ENCODE measurements around the gene LRFN4.
A peak's percentile ranks its signal among the peaks of the same experiment; 100 is the strongest.

Gene LRFN4

GRCh38 chr11:66858939-66859685 is 2.2 kb downstream of the LRFN4 start:
- no peak for DNase-seq

DNA sequence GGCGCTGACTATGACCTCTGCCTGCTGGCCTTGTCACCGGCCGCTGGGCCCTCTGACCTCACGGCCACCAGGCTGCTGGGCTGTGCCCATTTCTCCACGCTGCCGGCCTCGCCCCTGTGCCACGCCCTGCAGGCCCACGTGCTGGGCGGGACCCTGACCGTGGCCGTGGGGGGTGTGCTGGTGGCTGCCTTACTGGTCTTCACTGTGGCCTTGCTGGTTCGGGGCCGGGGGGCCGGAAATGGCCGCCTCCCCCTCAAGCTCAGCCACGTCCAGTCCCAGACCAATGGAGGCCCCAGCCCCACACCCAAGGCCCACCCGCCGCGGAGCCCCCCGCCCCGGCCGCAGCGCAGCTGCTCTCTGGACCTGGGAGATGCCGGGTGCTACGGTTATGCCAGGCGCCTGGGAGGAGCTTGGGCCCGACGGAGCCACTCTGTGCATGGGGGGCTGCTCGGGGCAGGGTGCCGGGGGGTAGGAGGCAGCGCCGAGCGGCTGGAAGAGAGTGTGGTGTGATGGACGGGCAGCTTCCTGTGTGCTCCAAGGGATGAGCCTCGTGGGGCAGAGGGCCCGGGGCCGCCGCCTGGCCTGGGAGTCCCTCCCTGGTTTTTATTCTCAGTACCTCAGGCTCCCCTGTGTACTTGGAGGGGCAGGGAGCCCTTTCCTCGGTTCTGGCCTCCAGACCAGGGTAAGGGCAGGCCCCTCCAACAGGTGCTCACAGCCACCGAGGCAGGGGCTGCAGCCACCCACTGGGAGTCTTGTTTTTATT is 3.0 kb downstream of the LRFN4 start:
- no peak for DNase-seq

GRCh38 chr11:66860449-66860831 is 3.6 kb downstream of the LRFN4 start:
- no peak for DNase-seq

DNA sequence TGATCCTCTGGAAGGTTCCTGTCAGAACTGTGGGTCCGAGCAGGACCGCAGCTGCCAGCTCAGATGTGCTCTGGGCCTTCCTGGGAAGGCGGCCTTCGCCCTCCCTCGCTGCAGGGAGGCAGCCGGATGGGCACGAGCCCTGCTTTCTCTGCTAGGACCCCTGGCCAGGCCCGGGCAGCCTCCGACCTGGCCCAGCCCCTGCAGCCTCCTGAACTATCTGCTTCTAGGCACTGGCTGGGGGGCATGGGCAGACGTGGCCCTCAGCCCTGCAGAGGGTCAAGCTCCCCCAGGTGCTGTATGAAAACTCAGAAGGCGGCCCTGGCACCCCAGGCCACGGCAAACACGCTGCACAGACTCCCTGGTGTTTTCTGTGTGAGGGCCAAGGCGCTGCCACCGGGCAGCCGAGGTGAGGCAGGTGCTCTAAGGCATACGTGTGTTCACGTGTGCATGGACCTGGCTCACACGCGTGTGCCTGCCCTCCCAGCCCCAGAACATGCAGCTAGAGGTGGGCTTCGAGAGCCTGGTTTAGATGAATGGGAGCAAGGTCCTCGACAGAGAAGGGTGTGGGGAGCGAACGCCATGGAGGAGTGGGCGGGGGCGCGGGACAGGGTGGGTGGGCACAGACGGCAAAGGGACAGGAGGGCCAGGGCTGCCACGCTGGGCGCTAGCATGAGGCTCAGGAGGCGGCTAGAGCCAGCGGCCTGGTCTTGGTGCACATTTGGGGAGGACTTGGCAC is 4.3 kb downstream of the LRFN4 start:
- DNase-seq, result no peak

- no peak for DNase-seq
Measured at GRCh38 chr11:66861774-66862558, 5.1 kb downstream of the LRFN4 start.

DNA sequence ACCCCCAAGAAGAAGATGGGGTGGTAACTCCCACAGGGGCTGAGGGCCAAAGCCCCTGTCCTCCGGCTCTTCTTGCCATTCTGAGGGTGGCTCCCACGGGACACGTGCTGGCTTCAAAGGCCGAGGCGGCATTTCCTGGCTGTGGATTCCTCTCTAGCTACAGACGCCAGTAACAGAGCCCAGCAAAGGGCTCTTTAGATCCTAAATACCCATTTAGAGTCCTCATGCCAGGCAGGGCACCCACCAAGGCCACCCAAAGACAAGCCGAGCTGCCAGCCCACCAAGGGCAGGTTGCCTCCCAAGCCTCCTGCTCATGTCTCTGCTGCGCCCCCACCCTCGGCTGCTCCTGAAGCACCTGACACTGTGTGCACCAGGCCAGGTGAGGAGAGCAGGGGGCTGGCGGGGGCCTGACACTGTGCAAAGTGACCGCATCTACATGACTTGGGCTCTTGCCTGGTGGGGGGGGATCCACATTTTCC is 5.7 kb downstream of the LRFN4 start:
- DNase-seq, result no peak

- no peak for DNase-seq
Measured at GRCh38 chr11:66863428-66864125, 6.7 kb downstream of the LRFN4 start.

DNA sequence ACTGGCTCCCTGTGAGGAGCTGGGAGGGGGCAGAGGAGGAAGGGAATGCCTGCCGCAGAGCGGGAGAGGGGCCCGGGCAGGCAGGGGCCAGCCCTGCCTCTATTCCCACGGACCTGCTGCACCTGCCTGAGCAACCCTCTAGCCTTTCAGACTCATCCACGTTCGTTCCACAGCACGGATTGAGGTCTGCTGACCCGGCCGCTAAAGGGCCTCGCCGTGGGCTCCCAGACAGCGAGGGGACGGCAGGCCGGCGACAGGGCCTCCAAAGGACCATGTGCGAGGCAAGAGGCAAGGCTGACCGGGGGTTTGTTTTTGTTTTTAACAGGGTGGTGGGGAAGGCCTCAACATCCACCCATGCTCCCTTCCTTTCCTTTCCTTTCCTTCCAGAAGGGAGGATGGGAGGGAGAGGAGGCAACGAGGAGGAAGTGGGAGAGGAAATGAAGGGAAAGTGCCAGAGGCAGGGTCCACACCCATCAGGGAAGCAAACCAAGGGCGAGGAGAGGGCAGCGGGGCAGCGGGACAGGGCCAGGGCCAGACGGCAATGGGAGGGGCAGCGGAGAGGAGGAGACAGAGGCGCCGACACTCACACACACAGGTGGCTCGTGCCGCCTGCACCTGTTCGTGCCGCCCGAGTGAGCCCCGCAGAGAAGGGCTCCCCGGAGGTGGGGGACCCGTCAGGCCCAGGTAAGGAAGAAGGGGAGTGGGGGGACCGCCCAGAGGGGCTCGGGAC is 7.5 kb downstream of the LRFN4 start:
- peak in 1 of 2 experiments; percentile 33 for DNase-seq

DNA sequence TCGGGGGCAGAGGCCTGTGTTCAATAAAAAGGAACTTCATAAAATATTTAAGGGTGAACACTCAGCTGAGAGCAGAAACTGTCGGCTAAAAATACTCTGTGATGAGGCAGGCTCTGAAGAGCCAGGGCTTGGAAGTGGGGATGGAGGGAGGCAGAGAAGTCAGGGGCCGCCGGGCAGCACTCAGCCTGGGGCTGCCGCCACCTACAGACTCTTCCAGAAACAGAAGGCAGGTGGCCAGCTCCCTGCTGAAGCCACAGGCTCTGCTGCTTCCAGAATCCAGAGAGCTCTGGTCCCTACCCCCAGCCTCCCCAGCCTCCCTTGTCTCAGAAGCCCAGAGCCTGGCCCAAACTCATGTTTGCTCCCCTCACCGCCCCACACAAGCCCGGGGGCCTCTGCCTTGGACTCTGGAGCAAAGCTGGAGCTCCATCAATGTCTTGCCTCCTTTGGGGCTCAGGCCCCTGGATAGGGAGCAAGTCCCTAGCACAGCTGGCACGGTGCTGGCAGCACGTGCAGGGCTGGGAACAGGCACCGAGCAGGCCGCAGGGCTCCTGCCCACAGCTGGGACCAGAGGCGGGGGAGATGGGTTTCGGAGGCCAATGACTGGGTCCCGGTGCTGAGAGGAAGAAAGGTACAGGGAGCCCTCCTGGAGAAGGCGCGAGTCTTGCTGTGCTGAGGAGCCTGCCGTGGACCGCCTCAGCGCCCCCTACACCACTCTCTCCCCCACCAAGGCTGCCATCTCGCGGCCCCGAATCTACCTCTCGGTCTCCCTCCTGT is 8.2 kb downstream of the LRFN4 start:
- no peak for DNase-seq

DNA sequence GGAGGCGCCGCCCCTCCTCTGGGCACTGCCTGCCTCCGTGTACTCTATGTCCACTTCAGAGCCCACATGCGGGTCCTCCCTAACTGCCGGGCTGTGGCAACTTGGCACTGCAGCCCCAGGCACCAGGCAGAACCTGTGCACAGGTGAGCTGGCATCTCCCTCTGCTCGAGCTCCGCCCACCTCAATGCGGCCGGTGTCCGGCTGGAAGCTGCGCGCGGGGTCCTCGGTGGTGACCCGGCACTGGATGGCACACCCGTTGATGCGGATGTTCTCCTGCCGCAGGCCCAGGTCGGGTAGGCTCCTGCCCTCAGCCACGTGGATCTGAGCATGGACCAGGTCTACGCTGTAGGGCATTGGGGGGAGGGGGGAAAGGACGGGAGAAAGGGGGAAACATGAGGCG is 9.1 kb downstream of the LRFN4 start:
- DNase-seq, result no peak

DNA sequence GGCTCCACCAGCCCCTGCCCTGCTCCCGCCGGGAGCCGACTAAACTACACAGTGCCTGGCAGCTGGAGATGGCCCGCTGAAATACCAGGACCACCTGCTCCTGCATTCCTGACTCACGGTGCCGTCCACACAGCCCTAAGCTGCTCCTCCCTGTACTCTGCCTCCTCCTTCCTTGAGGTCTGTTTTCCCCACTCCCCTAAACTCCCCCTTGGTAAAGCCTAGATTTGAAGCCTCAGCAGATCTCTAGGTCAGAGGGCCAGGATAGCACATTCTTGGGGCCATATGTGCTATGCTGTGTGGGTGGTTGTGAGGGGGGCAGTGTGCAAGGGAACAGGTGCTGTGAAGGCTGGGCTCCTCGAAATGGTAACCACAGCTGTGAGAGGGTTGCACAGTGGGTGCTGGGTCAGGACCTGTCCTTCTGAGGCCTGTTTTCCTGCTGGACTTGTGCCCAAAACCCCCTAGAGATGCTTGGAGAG is 9.7 kb downstream of the LRFN4 start:
- no peak for DNase-seq

GRCh38 chr11:66867425-66868040 is 10.7 kb downstream of the LRFN4 start:
- no peak for DNase-seq

DNA sequence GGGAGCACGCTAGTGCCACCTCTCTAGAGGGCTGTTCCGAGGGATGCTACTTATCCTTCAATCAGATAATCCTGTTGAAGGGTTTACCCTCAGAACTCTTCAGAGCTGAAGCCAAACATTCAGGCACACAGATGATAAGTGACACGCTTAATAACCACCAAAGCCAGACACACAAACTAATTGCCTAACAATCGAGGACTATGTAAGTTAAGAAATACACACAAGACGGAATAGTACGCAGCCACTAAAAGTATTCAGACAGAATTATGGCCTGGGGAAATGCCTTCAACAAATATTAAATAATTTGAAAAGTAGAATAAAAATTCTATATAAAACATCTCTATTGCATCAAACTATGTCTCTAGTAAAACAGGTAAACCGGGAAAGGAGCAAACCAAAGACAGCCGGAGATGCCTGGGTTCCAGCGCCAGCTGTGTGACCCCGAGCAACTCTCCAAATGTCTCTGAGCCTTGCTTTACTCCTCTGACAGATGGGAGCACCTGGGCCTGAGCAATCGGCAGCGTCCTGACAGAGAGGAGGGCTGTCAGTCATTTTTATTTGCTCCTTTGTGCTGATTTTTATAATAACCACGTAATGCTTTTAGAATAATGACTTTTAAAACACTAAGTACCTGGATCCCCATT is 11.3 kb downstream of the LRFN4 start:
- no peak for DNase-seq

GRCh38 chr11:66868726-66869566 is 12.1 kb downstream of the LRFN4 start:
- no peak for DNase-seq

DNA sequence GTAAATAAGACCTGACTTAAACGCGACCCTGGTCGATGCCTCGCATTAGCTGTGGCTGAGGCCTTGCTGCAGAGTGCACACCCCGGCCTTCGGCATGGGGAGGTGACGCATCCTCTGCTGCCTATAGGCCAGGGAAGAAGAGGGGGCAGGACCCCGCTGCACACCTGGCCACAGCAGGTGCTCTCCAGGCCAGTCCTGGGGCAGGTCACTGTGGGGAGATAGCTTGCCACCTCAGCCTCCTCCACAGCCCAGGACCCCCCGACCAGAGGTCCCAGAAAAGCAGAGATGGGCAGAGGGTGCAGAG is 12.7 kb downstream of the LRFN4 start:
- DNase-seq, result no peak

GRCh38 chr11:66870131-66870530 is 13.3 kb downstream of the LRFN4 start:
- no peak for DNase-seq

DNA sequence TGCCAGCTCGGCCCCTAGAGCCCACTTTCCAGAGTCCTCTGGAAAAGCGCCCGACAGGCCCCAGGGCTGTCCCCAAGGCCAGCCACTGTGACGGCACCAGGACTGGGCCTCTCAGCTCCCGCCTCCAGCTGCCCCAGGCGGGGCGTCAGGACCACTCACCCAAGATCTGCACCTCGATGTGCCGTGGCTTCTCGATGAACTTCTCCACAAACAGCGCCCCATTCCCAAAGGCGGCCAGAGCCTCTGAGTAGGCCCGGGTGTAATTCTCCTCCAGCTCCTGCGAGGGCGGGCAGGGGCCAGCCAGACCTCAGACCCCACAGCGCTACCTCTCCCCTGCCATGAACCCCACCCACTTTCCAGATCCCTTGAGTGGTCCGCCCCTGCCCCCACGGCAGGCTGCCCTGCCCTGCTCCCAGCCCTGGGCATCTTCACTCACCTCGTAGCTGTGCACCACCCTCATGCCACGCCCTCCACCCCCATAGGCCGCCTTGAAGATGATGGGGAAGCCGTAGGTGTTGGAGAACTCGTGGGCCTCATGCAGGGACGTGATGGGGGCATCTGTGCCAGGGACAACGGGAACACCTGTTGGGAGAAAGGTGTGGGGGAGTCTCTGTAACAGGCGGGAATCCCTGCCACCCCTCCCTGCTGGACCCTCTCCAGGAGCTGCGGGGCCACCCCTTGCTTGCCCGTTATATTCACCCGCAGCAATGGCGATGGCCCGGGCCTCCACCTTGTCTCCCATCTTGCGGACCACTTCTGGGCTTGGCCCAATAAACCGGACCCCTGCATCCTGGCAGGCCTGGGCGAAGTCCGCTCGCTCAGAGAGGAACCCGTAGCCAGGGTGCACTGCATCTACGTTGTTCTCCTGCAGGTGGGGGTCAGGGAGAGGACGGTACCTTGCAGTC is 14.0 kb downstream of the LRFN4 start:
- DNase-seq, result no peak

DNA sequence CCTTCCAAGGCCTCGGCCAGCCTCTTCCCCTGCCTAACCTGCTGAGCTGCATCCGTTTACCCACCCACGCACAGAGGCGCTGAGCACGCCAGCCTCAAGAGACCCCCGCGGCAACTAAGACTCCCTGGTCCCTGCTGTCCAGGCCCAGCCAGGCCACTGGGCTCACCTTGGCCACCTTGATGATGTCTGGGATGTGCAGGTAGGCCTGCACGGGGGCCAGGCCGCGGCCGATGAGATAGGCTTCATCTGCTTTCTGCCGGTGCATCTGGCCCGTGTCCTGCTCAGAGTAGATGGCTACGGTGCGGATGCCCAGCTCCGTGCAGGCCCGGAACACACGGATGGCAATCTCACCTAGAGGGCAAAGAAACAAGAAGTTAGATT is 14.6 kb downstream of the LRFN4 start:
- no peak for DNase-seq
